ENCODE measurements around the gene TMC6.

DNA sequence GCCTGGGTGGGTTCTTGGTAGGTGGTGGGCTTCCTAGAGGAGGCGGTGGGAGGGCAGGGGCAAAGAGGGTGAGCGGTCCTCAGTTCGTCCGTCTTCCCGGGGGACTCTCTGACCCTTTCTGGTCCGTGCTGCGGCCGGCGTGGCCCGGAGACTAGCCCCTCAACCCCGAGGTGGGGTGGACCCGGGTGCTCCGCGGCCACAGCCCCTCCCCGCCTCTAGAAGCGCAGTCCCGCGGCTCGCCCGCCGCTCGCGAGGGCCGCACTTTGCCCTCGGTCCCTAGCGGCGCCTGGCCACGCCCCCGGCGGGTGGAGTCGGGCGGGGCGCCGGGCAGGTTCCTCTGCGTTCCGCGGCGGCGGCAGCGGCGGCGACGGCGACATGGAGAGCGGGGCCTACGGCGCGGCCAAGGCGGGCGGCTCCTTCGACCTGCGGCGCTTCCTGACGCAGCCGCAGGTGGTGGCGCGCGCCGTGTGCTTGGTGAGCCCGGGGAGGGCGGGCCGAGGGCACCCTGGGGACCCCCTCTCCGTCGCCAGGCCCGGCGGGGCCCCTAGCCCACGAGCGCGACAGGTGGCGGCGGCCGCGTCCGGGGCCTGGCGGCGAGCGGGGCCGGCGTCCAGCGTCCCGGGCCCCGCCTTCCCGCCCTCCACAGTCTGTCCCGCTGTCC, 39.8 kb upstream of the TMC6 start, which contains the start of gene SYNGR2:
- TF ChIP-seq POLR2AphosphoS5 (IDR thresholded peaks at IDR 0.05; ENCODE audit: low read depth) (peak; percentile 74; the same call in 1 of the 2 replicates), EZH2 (IDR thresholded peaks at IDR 0.05; ENCODE audit: low read depth, unreplicated experiment) (no peak)
